Upper lobe of right lung (tissue), 1 donor: ENCODE results near the gene ALG12. TPM values are rescaled to one million over a fixed set of nuclear protein-coding genes. Genes with fewer than 3 reads are reported as not detected.
"Not testable (repeated sequence)": the region's sequence is repeated elsewhere in the genome, so short reads cannot be mapped to it uniquely, and the experiment has no call there.

Experiments used
- ATAC-seq: fragments of 200-7000 bp; cut with Tn5 transposase; one replicate; pipeline ENCODE4 v1.9.1; 2020; ENCODE audit warnings: mild to moderate bottlenecking, moderate library complexity
- DNase-seq: peaks from one replicate; pipeline ENCODE4 v3.0.0-alpha.2; 2020
- H3K27ac ChIP-seq: fragments of 200-600 bp; one replicate; pipeline ENCODE4 v1.8.0; 2022
- H3K27me3 ChIP-seq: fragments of 200-600 bp; one replicate; pipeline ENCODE4 v1.8.0; 2022; ENCODE audit warnings: mild to moderate bottlenecking
- H3K36me3 ChIP-seq: fragments of 200-600 bp; one replicate; pipeline ENCODE4 v1.8.0; 2022
- H3K4me1 ChIP-seq: fragments of 200-600 bp; one replicate; pipeline ENCODE4 v1.8.0; 2022
- H3K4me3 ChIP-seq: fragments of 200-600 bp; one replicate; pipeline ENCODE4 v1.8.0; 2022; ENCODE audit warnings: mild to moderate bottlenecking
- H3K9me3 ChIP-seq: fragments of 200-600 bp; one replicate; pipeline ENCODE4 v1.8.0; 2022
- intact Hi-C: fragments of 100-400 bp; cut with DNase I; formaldehyde crosslinking; loops from one replicate; pipeline ENCODE4 v1.11.0; 2022
- total RNA-seq: library from RNA; stranded (reverse); fragmentation: NEBNext Ultra II Directional; extraction: Animal tissue kit (Norgen Biotek cat#: 25700); gene quantifications from one replicate; pipeline ENCODE4 v1.2.1, GENCODE V29; 2021
- TF ChIP-seq, protein P1 (sequence below): fragments of 200-600 bp; IDR thresholded peaks from one replicate; pipeline ENCODE4 v1.8.0; 2022; ENCODE audit warnings: antibody characterized with exemption
- donor health status: DM: no; HTN: yes; CAD: no; lungs with severe emphysema.

Gene ALG12
- total RNA-seq, 1 donor from 2014 or later = 28.1 TPM

- H3K4me3 ChIP-seq = peak overlapping the region; percentile 49
- ATAC-seq = peak; percentile 71
- no peaks in the 10 kb centered on the region for H3K36me3 ChIP-seq
- peak; percentile 96 for DNase-seq
- no peaks in the 10 kb centered on the region for H3K27me3 ChIP-seq
- H3K27ac ChIP-seq = peak overlapping the region; percentile 90
- TF ChIP-seq, protein P1, sequence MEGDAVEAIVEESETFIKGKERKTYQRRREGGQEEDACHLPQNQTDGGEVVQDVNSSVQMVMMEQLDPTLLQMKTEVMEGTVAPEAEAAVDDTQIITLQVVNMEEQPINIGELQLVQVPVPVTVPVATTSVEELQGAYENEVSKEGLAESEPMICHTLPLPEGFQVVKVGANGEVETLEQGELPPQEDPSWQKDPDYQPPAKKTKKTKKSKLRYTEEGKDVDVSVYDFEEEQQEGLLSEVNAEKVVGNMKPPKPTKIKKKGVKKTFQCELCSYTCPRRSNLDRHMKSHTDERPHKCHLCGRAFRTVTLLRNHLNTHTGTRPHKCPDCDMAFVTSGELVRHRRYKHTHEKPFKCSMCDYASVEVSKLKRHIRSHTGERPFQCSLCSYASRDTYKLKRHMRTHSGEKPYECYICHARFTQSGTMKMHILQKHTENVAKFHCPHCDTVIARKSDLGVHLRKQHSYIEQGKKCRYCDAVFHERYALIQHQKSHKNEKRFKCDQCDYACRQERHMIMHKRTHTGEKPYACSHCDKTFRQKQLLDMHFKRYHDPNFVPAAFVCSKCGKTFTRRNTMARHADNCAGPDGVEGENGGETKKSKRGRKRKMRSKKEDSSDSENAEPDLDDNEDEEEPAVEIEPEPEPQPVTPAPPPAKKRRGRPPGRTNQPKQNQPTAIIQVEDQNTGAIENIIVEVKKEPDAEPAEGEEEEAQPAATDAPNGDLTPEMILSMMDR = no peak
- peaks cover 41% of the 10 kb centered on the region for H3K4me1 ChIP-seq
- H3K9me3 ChIP-seq = no peaks in the 10 kb centered on the region
- intact Hi-C loops = no loop called here
Observed at GRCh38 chr22:49948958-49949913, 31.0 kb upstream of the ALG12 start.

GRCh38 chr22:49948116-49948957 lies 30.1 kb upstream of the ALG12 start:
- H3K27ac ChIP-seq = peak overlapping the region; percentile 90
- no peaks in the 10 kb centered on the region for H3K27me3 ChIP-seq
- peaks cover 32% of the 10 kb centered on the region for H3K4me1 ChIP-seq
- H3K4me3 ChIP-seq = peak overlapping the region; percentile 49
- H3K36me3 ChIP-seq = no peaks in the 10 kb centered on the region
- no peaks in the 10 kb centered on the region for H3K9me3 ChIP-seq
- DNase-seq (no peak), ATAC-seq (peak; percentile 3)
- TF ChIP-seq, protein P1 = no peak
- intact Hi-C loops = no loop called here

GRCh38 chr22:49947296-49947622 lies 29.0 kb upstream of the ALG12 start:
- H3K9me3 ChIP-seq = no peaks in the 10 kb centered on the region
- DNase-seq (no peak), ATAC-seq (no peak)
- H3K27ac ChIP-seq = peak overlapping the region; percentile 90
- TF ChIP-seq, protein P1 = no peak
- H3K4me1 ChIP-seq = peaks cover 21% of the 10 kb centered on the region
- no peaks in the 10 kb centered on the region for H3K36me3 ChIP-seq
- no peaks in the 10 kb centered on the region for H3K27me3 ChIP-seq
- peak overlapping the region; percentile 49 for H3K4me3 ChIP-seq
- intact Hi-C loops = no loop called here

GRCh38 chr22:49946612-49947295 lies 28.5 kb upstream of the ALG12 start:
- H3K27ac ChIP-seq = peak overlapping the region; percentile 90

GRCh38 chr22:49945042-49945794 lies 27.0 kb upstream of the ALG12 start:
- H3K9me3 ChIP-seq, H3K36me3 ChIP-seq, H3K4me3 ChIP-seq, H3K4me1 ChIP-seq, H3K27me3 ChIP-seq, intact Hi-C loops, DNase-seq, ATAC-seq, H3K27ac ChIP-seq: not testable (repeated sequence)

More at GRCh38 chr22:49946612-49947295, 28.5 kb upstream of the ALG12 start:
- H3K4me3 ChIP-seq = peak overlapping the region; percentile 49
- ATAC-seq = no peak
- H3K4me1 ChIP-seq = peaks cover 16% of the 10 kb centered on the region
- no peaks in the 10 kb centered on the region for H3K27me3 ChIP-seq
- DNase-seq = no peak
- TF ChIP-seq, protein P1 = no peak
- no peaks in the 10 kb centered on the region for H3K36me3 ChIP-seq
- no peaks in the 10 kb centered on the region for H3K9me3 ChIP-seq
- intact Hi-C loops = no loop called here
